GM19467 (cell line): ENCODE results near the gene VWA3A.

ENCODE experiments used
- ATAC-seq: cut with Tn5 transposase; IDR thresholded peaks from one replicate; pipeline ENCODE4 v1.9.1; 2021; ENCODE audit warnings: mild to moderate bottlenecking, moderate library complexity; ENCODE audit not compliant: unreplicated experiment

VWA3A gene

DNA sequence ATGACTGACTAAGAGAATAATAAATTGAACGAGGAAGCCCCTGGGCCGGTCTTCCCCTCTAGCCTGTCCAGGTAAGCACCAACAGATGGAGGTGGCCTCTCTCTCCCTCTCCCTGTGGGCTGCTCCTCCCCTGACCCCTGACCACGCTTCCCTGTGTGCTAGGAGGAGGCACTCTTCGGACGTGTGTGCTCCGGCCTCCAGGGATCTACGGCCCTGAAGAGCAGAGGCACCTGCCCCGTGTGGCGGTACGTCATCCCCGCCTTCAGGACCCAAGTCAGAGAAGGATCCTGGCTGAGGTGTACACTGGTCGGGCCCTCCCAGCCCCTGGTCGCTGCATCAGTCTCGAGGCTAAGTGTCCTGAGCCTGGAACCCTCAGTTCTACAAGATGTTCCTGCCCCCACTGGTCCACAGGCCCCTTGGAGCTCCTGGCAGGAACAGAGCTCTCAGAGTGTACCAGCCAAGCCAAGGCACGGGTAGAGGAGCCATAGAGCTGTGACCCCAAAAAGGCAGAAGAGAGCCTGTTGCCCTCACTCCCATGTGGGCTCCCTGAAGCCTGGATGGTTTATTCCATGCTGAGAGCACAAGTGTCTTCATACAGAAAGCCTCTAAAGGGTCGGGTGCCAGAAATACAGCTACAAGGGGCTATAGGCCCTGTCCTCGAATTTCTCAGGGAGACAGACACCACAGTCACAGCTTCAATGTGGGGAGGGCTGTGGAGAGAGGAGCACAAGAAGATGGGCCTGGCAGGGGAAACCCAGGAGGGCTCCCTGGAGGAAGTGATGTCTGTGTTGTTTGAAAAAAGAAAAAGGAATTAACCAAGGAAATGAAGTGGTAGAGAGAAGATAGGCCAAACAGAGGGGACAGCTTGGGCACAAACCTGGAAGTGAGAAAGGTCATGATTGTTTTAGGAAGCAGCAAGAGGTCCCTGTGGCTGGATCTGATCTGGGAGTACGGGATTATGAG, 85.9 kb downstream of the VWA3A start:
- ATAC-seq = no peak

DNA sequence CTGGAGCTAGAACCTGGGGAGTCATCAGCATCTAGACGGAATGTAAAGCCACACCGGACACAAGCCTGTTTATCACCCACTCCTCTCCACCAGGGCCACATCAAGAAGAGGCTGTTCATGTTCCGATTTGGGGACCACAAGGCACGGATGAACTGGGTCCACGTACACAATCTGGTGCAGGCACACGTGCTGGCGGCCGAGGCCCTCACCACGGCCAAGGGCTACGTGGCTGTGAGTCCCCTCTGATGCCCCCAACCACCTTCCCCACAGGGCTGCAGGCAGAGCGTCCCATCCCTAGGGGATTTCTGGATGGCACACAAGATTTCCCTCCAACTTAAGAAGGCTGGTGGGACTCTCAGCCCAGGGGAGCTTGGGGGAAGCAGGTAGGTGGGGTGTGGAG, 89.1 kb downstream of the VWA3A start:
- no peak for ATAC-seq

DNA sequence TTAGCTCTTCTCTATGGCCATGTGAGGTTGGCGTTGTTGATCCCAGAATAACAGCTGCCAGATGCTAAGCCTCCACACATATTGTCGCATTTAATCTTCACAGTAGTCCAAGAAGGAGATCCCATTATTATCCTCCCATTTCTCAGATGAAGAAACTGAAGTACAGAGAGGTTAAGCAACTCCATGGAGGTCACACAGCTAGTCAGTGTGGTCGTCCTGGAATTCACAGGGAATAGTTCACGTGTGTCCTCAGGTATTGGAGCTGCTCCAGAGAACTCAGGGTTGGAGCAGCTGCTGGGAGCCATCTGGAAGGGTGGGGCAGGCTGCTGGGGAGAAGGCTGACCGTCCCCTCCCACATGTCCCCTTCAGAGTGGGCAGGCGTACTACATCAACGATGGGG, 89.5 kb downstream of the VWA3A start:
- ATAC-seq = no peak

DNA sequence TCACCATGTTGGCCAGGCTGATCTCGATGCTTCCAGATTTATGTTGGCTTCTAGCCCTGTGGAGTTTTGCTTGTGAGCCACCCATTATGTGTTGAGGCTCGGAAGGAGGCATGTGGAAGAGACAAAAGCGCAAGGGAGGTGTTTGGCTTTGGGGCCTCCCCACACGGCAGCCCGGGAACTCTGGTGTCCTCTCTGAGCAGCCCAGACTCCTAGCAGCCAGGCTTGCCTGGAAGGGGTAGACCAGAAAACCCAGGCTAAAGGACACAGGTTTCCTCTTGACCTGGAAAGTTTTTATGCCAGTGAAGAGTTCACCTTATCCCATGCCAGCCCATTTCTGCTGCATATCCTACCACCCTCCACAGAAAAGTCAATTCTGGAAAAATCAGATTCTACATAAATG, 91.0 kb downstream of the VWA3A start:
- ATAC-seq = no peak

DNA sequence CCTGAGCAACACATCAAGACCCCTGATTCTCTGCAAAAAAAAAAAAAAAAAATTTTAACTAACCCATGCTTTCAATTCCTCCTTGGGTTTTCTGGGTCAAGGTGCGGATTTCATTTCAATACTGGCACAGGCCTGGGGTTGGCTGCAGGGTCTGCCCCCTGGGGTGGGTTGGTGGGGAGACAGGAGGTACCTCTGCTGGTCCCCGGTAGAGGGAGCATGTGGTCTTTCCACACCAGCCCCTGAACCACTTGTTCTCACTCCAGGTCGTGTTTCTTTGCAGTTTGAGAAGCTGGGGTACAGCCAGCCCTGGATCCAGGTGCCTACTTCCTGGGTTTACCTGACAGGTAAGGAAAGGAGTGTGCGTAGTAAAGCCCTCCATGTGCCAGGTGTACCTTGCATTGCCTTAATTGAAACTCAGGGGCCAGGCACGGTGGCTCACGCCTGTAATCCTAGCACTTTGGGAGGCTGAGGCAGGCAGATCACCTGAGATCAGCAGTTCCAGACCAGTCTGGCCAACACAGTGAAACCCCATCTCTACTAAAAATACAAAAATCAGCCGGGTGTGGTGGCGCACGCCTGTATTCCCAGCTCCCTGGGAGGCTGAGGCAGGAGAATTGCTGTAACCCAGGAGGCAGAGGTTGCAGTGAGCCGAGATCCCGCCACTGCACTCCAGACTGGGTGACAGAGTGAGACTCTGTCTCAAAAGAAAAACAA, 91.7 kb downstream of the VWA3A start:
- ATAC-seq = no peak

DNA sequence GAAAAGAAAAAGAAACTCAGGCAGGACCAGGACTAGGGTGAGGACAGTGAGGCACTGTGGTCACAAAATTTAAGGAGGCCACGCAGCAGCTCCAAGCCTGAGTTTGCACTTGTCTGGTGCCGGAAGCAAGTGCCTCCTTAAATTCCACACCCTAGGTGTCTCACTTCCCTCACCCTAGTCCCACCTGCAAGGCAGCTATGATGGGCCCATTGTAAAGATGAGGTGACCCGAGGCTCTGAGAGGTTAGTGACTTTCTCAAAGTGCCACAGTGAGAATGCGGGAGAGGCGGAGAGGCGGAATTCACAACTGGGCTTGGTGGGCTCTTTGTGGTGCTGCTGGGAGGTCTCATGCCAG, 92.3 kb downstream of the VWA3A start:
- no peak for ATAC-seq

DNA sequence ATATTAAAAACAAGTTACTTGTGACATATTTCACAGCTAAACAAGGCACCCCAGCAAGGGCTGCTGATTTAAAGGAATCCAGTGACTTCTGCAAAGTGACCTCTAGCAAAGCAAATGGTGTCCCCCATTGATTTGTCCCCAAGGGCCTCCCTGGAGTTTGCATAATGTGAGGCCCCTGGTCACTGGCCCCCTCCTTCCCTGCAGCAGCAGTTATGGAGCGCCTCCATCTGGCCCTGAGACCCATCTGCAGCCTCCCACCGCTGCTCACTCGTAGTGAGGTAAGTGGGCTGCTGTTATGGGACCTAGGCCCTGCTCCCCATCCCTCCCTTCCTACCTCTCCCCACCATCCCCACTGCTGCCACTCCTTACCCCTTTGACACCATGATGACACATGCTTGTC, 94.2 kb downstream of the VWA3A start:
- no peak for ATAC-seq

DNA sequence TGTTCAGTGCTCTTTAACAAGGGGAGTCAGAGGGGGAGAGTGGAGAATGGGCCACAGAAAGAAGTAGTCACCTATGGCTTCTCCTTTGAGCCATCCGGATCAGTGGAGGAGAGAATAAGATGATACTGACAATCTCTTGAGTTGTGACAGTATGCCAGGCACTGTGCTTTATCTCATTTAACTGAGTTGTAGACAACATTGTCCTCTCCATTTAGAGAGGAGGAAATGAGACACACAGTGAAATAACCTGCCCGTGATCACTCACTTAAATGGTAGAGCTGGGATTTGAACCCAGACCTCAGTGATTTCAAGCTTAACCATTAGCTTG, 95.9 kb downstream of the VWA3A start:
- ATAC-seq = no peak

DNA sequence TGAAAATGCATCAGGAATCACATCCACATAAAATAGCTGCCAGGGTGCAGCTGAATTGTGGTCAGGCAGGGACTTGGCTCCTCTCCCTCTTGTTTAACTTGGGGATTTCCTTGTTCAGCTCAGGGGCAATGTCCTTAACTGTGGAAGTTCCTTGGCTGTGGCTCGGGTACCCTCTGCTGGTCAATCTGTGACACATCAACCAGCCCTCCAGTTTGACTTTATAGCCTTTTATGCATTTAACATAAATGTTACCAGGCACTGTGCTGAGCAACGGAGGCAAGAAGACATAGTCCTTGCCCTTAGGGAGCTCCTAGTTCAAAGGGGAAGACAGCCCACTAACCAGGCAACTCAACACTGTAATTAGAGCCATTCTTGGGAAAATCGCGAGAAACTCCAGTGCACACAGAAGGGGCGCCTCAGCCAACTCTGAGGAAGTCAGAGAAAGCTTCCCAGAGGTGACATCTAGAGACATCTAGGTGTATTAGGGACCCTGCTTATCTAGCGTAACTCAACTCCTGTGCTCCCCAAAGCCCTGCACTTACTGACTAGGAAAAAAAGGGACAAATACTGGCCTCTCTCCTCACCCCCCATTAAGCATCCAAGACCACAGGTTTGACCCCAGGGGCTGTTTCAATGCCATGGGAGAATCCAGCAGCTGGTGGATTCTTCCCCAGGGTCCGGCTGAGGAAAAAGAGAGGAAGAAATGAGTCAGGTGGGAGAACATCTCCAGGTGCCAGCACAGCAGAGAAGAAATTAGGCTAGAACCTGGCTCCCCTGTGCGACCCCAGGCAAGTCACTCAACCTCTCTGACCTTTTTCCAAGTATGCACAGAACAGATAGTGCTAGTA, 96.5 kb downstream of the VWA3A start:
- ATAC-seq = no peak

DNA sequence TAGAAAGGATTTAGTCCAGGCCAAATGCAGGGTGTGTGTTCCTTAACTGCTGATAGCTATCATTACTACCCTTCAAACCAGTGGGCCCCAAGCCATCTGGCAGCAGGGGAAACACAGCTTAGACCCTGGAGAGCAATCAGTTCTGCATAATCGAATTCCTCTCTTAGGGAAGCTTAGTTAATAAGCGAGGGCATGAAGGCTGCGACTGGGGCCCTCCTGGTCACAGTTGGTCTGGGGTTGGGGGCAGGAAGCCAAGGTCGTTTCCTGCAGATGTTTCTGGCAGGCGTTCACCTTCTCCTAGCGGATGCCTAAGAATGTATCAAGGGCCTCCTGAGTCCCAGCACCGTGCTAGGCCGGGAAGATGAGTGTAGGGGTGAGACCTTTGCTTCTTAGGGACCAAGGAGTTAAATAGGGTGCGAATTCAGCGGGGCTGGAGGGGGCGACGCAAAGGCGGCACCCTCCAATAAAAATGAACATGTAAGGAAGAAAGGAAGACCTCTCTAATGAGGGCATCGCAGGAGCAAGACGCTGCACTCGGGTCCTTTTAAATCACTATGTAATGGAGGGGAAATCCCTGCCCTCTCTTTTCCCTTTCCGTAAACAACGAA, 97.2 kb downstream of the VWA3A start:
- no peak for ATAC-seq

DNA sequence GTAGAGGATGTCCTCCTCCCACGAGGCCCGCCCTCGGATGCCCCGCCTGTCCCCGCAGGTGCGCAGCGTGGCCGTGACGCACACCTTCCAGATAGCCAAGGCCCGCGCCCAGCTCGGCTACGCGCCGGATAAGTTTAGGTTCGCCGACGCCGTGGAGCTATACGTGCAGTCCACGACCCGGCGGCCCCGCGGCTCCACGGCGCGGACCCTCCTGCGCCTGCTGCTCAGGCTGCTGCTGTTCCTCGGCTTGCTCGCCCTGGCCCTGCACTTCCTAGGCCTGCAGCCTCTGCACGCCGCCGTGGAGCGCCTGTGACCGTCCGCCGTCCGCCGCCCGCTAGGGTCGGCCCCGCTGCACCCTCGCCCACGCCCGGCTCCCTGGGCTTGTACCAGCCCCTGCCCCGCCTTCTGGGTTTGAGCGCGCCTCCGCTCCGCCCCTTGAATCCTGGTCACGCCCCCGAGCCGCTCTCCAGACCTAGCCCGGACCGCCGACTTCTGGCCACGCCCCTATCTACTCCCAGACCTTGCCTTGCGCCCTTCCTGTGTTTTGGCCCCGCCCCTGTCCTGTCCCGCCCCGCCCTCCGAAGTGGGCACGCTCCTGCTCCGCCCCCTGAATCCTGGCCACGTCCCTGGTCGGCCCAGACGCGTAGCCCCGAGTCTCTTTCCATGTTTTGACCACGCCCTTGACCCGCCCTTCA, 97.9 kb downstream of the VWA3A start:
- ATAC-seq = peak; percentile 61

DNA sequence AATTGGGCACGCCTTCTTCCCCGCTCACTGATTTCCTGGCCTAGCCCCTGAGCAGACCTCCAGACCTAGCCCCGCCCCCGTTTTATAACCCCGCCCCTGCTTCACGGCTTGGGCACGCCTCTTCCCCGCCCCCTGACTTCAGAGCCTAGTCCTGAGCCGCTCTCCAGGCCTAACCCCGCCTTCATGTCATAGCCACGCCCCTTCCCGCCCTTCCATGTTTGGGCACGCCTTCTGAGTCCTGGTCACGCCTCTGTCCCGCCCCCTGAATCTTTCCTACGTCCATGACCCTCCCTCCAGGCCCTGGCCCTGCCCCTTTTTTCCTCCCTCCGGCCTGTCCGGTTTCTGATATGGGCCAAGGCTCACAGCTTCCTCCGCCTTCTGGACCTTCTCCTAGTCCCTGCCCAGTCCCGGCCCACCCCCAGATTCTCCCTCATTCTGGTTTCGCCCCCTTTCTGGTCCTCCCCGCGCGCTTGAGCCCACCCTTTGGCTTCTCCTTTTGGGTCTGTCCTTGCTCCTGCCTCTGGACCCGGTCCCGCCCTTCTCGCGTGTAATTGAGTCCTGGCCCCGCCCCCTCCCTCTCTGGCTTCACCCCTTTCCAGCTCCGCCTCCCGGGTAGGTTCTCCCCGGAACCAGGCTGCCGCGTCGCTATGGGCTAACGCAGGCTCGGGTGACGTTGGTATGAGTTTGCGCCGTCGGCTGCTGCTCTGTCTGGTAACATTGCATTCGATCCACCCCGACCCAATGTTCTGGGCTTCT, 98.6 kb downstream of the VWA3A start:
- ATAC-seq = peak; percentile 34

DNA sequence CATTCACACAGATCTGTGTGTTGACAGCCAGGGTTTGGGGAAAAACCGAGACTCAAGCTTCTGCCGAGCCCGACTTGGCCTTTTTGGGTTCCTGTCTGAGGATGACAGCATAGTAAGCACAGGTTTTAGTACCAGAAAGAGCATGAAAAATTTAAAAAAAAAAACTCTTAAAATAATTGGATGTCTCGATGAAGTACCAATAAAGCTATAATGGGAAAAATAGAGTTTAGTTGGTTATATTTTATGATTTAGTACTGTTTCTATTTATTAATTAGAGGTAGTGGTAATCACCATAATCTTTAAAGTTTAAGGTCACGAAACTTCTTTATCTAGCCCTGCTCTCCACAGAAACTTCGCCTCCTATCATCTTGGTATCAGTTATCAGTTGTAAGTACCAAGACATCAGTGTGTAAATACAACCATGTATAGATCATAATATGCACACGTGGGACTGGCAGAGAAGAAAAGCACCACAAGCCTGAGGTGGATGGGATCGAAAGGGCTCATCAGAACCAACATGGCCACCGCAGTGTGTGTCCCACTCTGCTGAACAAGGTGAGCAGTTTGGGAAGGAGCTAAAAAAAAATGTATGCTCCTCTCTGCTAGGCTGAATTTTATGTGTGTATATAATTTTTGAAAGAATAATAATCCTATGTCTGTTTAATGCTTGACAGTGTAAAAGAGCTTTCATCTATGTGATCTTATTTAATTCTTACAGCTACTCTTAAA, 99.4 kb downstream of the VWA3A start:
- ATAC-seq = no peak

DNA sequence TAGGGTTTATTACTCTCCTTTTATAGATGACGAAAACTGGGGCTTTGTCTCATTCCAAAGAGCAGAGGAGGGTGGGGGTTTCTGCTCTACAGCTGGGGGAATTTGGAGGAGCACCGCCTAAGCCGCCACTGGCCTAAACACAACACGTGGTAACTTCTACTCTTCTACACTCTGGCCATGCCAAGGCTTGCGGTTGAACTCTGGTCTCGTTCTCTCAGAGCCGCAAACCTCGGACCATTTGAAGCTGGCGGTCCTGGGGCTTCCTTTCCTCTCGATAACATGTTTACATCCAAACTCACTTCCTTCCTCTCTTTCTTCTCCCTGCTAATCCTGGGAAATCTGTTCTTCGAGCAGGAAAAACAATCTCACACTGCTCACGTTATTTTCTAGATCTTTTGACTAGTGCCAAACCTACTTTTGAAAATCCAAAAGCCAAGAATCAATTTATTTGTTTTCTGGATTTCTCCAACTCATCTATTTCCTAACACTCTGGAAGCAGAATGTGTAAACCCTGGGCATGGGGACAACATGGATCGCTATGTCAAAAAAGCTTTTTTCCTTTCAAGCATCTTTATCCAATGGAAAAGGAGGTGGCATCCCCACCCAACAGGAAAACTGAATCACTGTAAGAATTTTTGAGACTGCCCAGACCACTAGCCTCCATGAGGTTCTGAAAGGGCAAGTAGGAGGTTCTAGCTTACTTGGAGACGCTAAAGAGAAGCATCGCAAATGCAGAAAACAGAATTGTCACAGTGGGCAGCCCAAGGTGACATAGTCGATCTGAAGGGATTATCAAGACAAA, 100.1 kb downstream of the VWA3A start:
- no peak for ATAC-seq

DNA sequence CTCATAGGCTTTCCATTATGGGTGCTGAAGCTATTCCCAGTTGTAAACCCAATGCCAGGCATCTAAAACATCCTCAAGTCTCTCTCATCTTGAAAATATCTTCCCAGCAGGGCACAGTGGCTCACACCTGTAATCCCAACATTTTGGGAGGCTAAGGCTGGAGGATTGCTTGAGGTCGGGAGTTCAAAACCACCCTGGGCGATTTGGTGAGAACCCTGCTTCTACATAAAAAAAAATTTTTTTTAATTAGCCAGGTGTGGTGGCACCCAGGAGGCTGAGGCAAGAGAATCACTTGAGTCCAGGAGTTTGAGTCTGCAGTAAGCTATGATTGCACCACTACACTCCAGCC, 100.7 kb downstream of the VWA3A start:
- no peak for ATAC-seq

DNA sequence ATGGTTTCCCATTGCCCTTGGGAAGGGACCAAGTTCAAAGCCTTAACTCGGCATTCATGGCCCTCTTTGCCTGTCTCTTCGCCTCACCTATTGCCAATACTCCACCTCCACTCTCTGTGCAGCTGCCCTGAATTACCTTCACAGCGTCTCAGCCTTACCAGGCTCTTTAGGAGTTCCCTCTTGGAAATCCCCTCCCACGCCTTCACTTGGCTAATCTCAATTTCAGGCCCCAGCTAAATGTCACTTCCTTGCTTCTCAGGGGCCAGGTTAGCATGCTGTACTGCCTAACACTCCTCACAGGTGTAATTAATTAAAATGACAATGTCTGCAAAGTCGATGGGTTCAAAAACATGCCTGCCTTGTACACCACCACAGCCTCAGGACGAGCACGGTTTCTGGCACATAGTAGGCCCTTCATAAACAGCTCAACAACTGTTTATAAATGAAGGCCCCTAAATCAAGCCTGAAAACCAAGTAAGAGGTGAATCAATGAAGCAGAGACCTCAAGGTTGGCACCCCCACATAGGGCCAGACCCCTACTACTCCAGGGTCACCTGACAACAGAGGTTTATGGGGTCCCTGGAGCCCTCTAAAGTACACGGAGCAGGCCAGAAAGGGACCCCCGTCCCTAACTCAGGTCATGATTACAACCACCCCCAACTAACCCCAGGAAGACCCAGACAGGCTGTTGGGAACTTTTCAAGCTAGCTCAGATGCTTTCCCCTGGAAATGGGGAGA, 102.5 kb downstream of the VWA3A start:
- no peak for ATAC-seq

DNA sequence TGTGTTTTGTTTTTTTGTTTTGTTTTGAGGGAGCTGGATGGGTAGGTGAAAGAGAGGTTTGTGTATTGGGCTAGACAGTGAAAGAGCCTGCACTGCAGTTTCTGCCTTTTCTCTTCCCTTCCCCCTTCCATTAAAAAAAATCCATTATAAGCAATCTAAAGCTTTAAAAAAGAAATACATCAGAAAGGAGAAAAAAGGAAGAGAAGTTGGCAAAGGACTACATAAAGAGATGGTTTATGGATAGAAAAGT, 103.0 kb downstream of the VWA3A start:
- ATAC-seq = no peak
